Thyroid gland (tissue), 4 donors: Measurements from ENCODE around the gene GET4. TPM values are rescaled to one million over a fixed set of nuclear protein-coding genes. Genes with fewer than 3 reads are reported as not detected.
"Not testable (repeated sequence)": the region's sequence is repeated elsewhere in the genome, so short reads cannot be mapped to it uniquely, and the experiment has no call there.

Experiments used
- DNase-seq, 2 donors: peaks; one replicate each; pipeline ENCODE4 v3.0.0-alpha.2; 2019
- H3K27ac ChIP-seq, 3 donors: fragments of 200-600 bp; sonication (generic); 1 replicate in 2 of 3; 2 replicates in 1 of 3; pipeline ENCODE4 v1.5.1; 2016 to 2019; ENCODE audit warnings: mild to moderate bottlenecking in 1 of 3, moderate library complexity in 1 of 3
- H3K27me3 ChIP-seq: fragments of 200-600 bp; sonication (generic); one replicate; pipeline ENCODE4 v1.5.1; 2019
- H3K36me3 ChIP-seq, 2 donors: fragments of 200-600 bp; sonication (generic); one replicate each; pipeline ENCODE4 v1.5.1; 2016 to 2019
- H3K4me1 ChIP-seq, 2 donors: fragments of 200-600 bp; sonication (generic); one replicate each; pipeline ENCODE4 v1.5.1; 2017 to 2019
- H3K4me3 ChIP-seq, 3 donors: fragments of 200-600 bp; sonication (generic); replicated peaks in 1 of 3; 1 replicate in 2 of 3; 2 replicates in 1 of 3; pipeline ENCODE4 v1.5.1; 2016; ENCODE audit warnings: mild to moderate bottlenecking in 1 of 3
- H3K9me3 ChIP-seq: fragments of 200-600 bp; sonication (generic); one replicate; pipeline ENCODE4 v1.5.1; 2017
- POLR2A ChIP-seq, 2 donors: fragments of 450-650 bp; IDR thresholded peaks; one replicate each; pipeline ENCODE4 v1.6.1; 2017; ENCODE audit warnings: antibody characterized with exemption in 2 of 2, mild to moderate bottlenecking in 2 of 2, moderate library complexity in 1 of 2
- WGBS, 2 donors: methylation state at CpG; one replicate each; pipeline ENCODE4 v1.1.5; 2017; 5-methylcytosine and 5-hydroxymethylcytosine counted together
- intact Hi-C: fragments of 100-400 bp; cut with DNase I; formaldehyde crosslinking; loops from one replicate; pipeline ENCODE4 v1.15.1; 2023
- total RNA-seq, 4 donors: library from RNA; depleted of rRNA; stranded (reverse); fragments of >200 nt; gene quantifications; one replicate each; pipeline ENCODE4 v1.2.3, GENCODE V29; 2016
- TF ChIP-seq, protein P1 (sequence below), 6 experiments: fragments of 200-600 bp in 3 of 6; fragments of 450-650 bp in 3 of 6; sonication (generic) in 3 of 6; IDR thresholded peaks; one replicate each; pipeline ENCODE4 v1.5.1; 2016 to 2019; ENCODE audit warnings: antibody characterized with exemption in 6 of 6, mild to moderate bottlenecking in 2 of 6, inconsistent platforms in 1 of 6, moderate library complexity in 1 of 6

The GET4 gene
- total RNA-seq, 4 donors from 2014 or later, result 29.2 to 38.7 (median 34.3) TPM

- Histone ChIP-seq H3K4me1 (peaks cover 4 to 18% of the 10 kb centered on the region in 2 donors), H3K36me3 (peaks cover 20% of the 10 kb centered on the region in 2 donors)
- WGBS, 2 donors, result 72 to 77% methylated on average over 18 to 22 of the region's 22 CpGs
These were observed 8.8 kb upstream of the GET4 start for GRCh38 chr7:867406-868188.

DNA sequence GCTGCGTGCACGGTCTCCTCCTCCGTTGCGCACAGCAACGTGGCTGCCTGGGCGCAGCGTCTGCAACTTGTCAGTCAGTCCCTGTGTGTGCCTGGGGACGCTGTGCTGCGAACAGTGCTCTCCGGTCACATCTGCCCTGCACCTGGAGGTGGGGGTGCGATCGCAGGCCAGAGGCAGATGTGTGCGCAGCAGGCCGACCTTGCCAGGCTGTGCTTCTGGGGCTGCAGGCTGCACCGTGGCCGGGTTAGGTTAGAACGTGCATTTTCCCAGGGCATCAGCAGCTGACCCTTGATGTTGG is 8.2 kb upstream of the GET4 start:
- H3K9me3 ChIP-seq, result no peaks in the 10 kb centered on the region
- H3K27me3 ChIP-seq, result no peaks in the 10 kb centered on the region
- TF ChIP-seq POLR2A (IDR thresholded peaks at IDR 0.05), result no peak
- TF ChIP-seq, protein P1, sequence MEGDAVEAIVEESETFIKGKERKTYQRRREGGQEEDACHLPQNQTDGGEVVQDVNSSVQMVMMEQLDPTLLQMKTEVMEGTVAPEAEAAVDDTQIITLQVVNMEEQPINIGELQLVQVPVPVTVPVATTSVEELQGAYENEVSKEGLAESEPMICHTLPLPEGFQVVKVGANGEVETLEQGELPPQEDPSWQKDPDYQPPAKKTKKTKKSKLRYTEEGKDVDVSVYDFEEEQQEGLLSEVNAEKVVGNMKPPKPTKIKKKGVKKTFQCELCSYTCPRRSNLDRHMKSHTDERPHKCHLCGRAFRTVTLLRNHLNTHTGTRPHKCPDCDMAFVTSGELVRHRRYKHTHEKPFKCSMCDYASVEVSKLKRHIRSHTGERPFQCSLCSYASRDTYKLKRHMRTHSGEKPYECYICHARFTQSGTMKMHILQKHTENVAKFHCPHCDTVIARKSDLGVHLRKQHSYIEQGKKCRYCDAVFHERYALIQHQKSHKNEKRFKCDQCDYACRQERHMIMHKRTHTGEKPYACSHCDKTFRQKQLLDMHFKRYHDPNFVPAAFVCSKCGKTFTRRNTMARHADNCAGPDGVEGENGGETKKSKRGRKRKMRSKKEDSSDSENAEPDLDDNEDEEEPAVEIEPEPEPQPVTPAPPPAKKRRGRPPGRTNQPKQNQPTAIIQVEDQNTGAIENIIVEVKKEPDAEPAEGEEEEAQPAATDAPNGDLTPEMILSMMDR (IDR thresholded peaks at IDR 0.05), result no peak
- peak overlapping the region; percentile 89 to 92 (median 89) for H3K27ac ChIP-seq
- 94 to 100% methylated on average over 10 of the region's 17 CpGs for WGBS, 2 donors
- peaks cover 14 to 20% of the 10 kb centered on the region in 2 donors for H3K36me3 ChIP-seq
- H3K4me1 ChIP-seq, result peaks cover 4 to 20% of the 10 kb centered on the region in 2 donors
- H3K4me3 ChIP-seq, result no peak overlapping the region
- intact Hi-C loops, result no loop called here
- DNase-seq, result no peak

More at GRCh38 chr7:867406-868188, 8.8 kb upstream of the GET4 start:
- H3K27me3 ChIP-seq, result no peaks in the 10 kb centered on the region
- peak overlapping the region; percentile 89 to 92 (median 89) for H3K27ac ChIP-seq
- DNase-seq, result peak; percentile 69 to 81
- intact Hi-C loops, result no loop called here
- H3K9me3 ChIP-seq, result no peaks in the 10 kb centered on the region
- H3K4me3 ChIP-seq, result no peak overlapping the region
- TF ChIP-seq POLR2A (IDR thresholded peaks at IDR 0.05), result no peak
- TF ChIP-seq, protein P1 (IDR thresholded peaks at IDR 0.05), result peak in 2 of 6 experiments; percentile 12 to 16

GRCh38 chr7:869348-869747 is 7.0 kb upstream of the GET4 start:
- whole genome bisulfite sequencing, 2 donors, result 88 to 94% methylated on average over 12 to 14 of the region's 14 CpGs

DNA sequence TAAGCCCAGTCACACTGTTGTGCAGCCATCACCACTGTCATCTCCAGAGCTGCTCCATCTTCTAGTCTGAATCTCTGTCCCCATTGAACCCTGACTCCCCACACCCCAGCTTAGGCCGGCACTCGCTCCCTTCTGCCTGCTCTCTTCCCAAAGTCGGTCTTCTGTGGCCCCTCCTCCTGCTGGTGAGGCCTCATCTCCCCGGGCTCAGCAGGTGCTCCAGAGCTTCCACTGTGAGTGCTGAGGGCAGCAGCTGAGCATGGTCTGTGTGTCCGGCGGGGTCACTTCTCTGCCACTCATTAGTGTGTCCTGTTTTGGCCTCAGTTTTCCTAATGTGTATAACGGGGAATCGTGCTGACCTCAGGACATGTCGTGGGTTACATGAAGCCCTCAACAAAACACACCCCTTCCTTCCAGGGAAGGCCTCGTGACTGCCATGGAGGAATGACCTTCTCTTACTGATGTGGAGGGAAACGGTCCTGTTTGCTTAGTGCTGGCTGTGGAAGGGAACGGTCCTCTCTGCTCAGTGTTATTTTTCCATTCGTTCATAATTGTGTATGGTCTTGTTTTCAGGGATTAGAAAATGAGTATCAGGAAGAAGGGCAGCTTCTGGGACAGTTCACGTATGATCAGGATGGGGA is 4.3 kb upstream of the GET4 start:
- H3K4me1 ChIP-seq, result peaks cover 9 to 26% of the 10 kb centered on the region in 2 donors
- H3K36me3 ChIP-seq, result peaks cover 8 to 17% of the 10 kb centered on the region in 2 donors
- DNase-seq, result no peak
- no peaks in the 10 kb centered on the region for H3K9me3 ChIP-seq
- no peak overlapping the region for H3K4me3 ChIP-seq
- WGBS, 2 donors, result 87 to 90% methylated on average over 12 to 14 of the region's 14 CpGs
- intact Hi-C loops, result loop anchor here (5.0 kb wide), 1 partner anchor 550 kb away; no protein-coding TSS in a partner anchor
- no peak overlapping the region for H3K27ac ChIP-seq
- TF ChIP-seq, protein P1 (IDR thresholded peaks at IDR 0.05), result no peak
- no peak for TF ChIP-seq POLR2A (IDR thresholded peaks at IDR 0.05)
- no peaks in the 10 kb centered on the region for H3K27me3 ChIP-seq

More at GRCh38 chr7:869348-869747, 7.0 kb upstream of the GET4 start:
- Histone ChIP-seq H3K27ac (peak overlapping the region in 2 of 3 donors; percentile 10 to 60), H3K36me3 (peaks cover 13 to 20% of the 10 kb centered on the region in 2 donors), H3K4me1 (peaks cover 9 to 28% of the 10 kb centered on the region in 2 donors), H3K9me3 (no peaks in the 10 kb centered on the region), H3K27me3 (no peaks in the 10 kb centered on the region), H3K4me3 (no peak overlapping the region)
- no peak for DNase-seq
- intact Hi-C loops, result no loop called here
- no peak for TF ChIP-seq POLR2A (IDR thresholded peaks at IDR 0.05)
- TF ChIP-seq, protein P1 (IDR thresholded peaks at IDR 0.05), result no peak

GRCh38 chr7:872685-873084 is 3.7 kb upstream of the GET4 start:
- DNase-seq, H3K9me3 ChIP-seq, H3K4me3 ChIP-seq, H3K27me3 ChIP-seq: not testable (repeated sequence)
- Histone ChIP-seq H3K4me1 (peaks cover 9 to 21% of the 10 kb centered on the region in 2 donors), H3K36me3 (peaks cover 8 to 15% of the 10 kb centered on the region in 2 donors), H3K27ac (peak overlapping the region in 1 of 3 donors; percentile 24)
- 91 to 95% methylated on average over 19 of the region's 19 CpGs for WGBS, 2 donors
- intact Hi-C loops, result loop anchor here (5.0 kb wide), 1 partner anchor 550 kb away; no protein-coding TSS in a partner anchor
